Omental fat pad (tissue), 4 donors: ENCODE measurements around the gene RAB27A. TPM values are rescaled to one million over a fixed set of nuclear protein-coding genes. Genes with fewer than 3 reads are reported as not detected.
A peak's percentile ranks its signal among the peaks of the same experiment; 100 is the strongest.
"Not testable (repeated sequence)": the region's sequence is repeated elsewhere in the genome, so short reads cannot be mapped to it uniquely, and the experiment has no call there.

Experiments
- ATAC-seq: fragments of 150-250 bp; one replicate; pipeline ENCODE4 v1.9.1; 2016; ENCODE audit warnings: mild to moderate bottlenecking, moderate library complexity; ENCODE audit not compliant: low FRiP score
- DNase-seq: peaks from one replicate; pipeline ENCODE4 v3.0.0-alpha.2; 2019; ENCODE audit warnings: low spot score
- total RNA-seq, 4 donors: library from RNA; depleted of rRNA; stranded (reverse); fragments of >200 nt; gene quantifications; one replicate each; pipeline ENCODE4 v1.1.0, GENCODE V29; 2016
- TF ChIP-seq, protein P1 (sequence below), 3 donors: fragments of 450-650 bp; IDR thresholded peaks; one replicate each; pipeline ENCODE4 v1.5.1; 2016 to 2017; ENCODE audit warnings: antibody characterized with exemption in 3 of 3, mild to moderate bottlenecking in 3 of 3, moderate library complexity in 2 of 3

RAB27A gene
- total RNA-seq, 4 donors from 2014 or later = 11.1 to 33.4 (median 19.8) TPM

DNA sequence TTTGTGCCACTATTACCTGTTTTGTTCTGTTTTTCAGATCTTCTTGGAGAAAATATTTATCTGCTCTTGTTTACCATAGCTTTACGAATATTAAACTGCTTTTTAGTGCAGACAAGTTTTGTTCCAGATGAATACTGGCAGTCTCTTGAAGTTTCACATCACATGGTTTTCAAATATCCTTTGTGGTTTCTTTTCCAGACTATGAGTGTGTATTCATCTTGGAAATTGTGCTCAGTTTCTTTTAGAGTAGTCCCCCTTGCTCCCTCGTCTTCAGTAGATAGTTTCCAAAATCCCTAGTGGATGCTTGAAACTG is 30.6 kb upstream of the RAB27A start:
- ATAC-seq = no peak
- TF ChIP-seq, protein P1, sequence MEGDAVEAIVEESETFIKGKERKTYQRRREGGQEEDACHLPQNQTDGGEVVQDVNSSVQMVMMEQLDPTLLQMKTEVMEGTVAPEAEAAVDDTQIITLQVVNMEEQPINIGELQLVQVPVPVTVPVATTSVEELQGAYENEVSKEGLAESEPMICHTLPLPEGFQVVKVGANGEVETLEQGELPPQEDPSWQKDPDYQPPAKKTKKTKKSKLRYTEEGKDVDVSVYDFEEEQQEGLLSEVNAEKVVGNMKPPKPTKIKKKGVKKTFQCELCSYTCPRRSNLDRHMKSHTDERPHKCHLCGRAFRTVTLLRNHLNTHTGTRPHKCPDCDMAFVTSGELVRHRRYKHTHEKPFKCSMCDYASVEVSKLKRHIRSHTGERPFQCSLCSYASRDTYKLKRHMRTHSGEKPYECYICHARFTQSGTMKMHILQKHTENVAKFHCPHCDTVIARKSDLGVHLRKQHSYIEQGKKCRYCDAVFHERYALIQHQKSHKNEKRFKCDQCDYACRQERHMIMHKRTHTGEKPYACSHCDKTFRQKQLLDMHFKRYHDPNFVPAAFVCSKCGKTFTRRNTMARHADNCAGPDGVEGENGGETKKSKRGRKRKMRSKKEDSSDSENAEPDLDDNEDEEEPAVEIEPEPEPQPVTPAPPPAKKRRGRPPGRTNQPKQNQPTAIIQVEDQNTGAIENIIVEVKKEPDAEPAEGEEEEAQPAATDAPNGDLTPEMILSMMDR (IDR thresholded peaks at IDR 0.05) = no peak
- DNase-seq = no peak

GRCh38 chr15:55319537-55320237 is 30.1 kb upstream of the RAB27A start:
- no peak for ATAC-seq
- no peak for DNase-seq
- TF ChIP-seq, protein P1 (IDR thresholded peaks at IDR 0.05) = no peak

DNA sequence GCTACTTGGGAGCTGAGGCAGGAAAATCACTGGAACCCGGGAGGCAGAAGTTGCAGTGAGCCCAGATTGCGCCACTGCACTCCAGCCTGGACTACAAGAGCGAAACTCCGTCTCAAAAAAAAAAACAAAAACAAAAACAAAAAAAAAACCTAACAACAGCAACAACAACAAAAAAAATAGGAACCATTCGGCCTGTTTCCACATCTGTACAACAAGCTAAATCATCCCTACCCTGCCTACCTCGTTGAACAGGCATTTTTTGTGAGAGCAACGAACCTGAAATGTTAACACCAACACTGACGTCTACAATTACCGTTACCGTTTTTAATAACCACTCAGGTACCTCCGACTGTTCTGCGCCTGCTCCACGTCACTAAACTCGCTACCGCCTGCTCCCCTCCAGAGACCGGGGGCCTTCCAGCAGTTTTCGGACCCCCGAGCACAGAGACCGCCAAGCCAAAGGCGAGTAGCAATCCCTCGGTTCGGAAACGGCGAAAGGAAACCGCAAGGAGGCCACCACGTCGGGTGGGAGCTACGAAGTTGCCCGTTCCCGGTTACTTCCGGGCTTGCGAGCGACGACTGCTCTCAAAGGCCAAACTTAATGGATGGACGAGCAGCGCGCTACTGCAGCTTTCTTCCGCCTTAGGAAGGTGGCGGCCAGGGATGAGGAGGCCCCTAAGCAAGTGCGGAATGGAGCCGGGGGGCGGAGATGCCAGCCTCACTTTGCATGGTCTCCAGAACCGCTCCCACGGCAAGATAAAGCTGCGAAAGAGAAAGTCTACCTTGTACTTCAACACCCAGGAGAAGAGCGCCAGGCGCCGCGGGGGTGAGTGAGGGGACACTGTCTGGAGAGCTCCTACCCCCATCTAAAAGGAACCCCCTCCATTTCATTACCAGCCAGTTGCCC is 29.2 kb upstream of the RAB27A start, which contains the start of the genes PIGB and PIGBOS1:
TSS of gene PIGB (plus strand) at position 635 of the 907 bp plus-strand sequence. CDS start at position 664, 29 bp downstream.
TSS of gene PIGBOS1 (minus strand) at position 536 of the 907 bp plus-strand sequence. CDS start 1,331 bp downstream, outside the sequence.
- TF ChIP-seq, protein P1 (IDR thresholded peaks at IDR 0.05) = no peak
- DNase-seq (peak; percentile 44), ATAC-seq (peak; percentile 97)

GRCh38 chr15:55302801-55303200 is 13.2 kb upstream of the RAB27A start:
- DNase-seq, ATAC-seq: not testable (repeated sequence)

- TF ChIP-seq, protein P1 (IDR thresholded peaks at IDR 0.05) = no peak
- ATAC-seq = no peak
Measured at GRCh38 chr15:55297315-55297714, 7.7 kb upstream of the RAB27A start.

GRCh38 chr15:55290528-55291057 is 980 bp upstream of the RAB27A start:
- ATAC-seq = peak; percentile 95
- TF ChIP-seq, protein P1 (IDR thresholded peaks at IDR 0.05) = peak in 1 of 3 donors; percentile 10
- DNase-seq = peak; percentile 69

More at GRCh38 chr15:55297315-55297714, 7.7 kb upstream of the RAB27A start:
- DNase-seq = no peak
